Colonic mucosa (tissue), 4 donors: ENCODE measurements around the gene FCRL6. TPM values are rescaled to one million over a fixed set of nuclear protein-coding genes. Genes with fewer than 3 reads are reported as not detected.

Experiments used
- DNase-seq: peaks from one replicate; pipeline ENCODE4 v3.0.0-alpha.2; 2020
- H3K27ac ChIP-seq: fragments of 200-600 bp; one replicate; pipeline ENCODE4 v1.8.0; 2021
- H3K27me3 ChIP-seq: fragments of 200-600 bp; one replicate; pipeline ENCODE4 v1.8.0; 2021
- H3K36me3 ChIP-seq: fragments of 200-600 bp; one replicate; pipeline ENCODE4 v1.8.0; 2021
- H3K4me1 ChIP-seq: fragments of 200-600 bp; one replicate; pipeline ENCODE4 v1.8.0; 2021; ENCODE audit warnings: mild to moderate bottlenecking
- H3K4me3 ChIP-seq: fragments of 200-600 bp; one replicate; pipeline ENCODE4 v1.8.0; 2021
- H3K9ac ChIP-seq, 2 donors: one replicate each; pipeline ENCODE4 v1.7.0; 2013; ENCODE audit warnings: control low read depth in 2 of 2, low read depth in 2 of 2, low read length in 2 of 2
- H3K9me3 ChIP-seq: fragments of 200-600 bp; one replicate; pipeline ENCODE4 v1.8.0; 2021
- CTCF ChIP-seq: fragments of 200-600 bp; IDR thresholded peaks from one replicate; pipeline ENCODE4 v1.8.0; 2022; ENCODE audit warnings: antibody characterized with exemption, mild to moderate bottlenecking
- intact Hi-C: fragments of 100-400 bp; cut with DNase I; formaldehyde crosslinking; loops from one replicate; pipeline ENCODE4 v1.14.1; 2022
- total RNA-seq, 2 donors: library from RNA; stranded (reverse); fragmentation: NEBNext Ultra II Directional in 1 of 2; extraction: Animal tissue kit (Norgen Biotek cat#: 25700) in 1 of 2; gene quantifications; one replicate each; pipeline ENCODE4 v1.2.1, GENCODE V29; 2021
- donor health status: healthy.
- donor health status: DM: no; HTN: no; CAD: no.
- donor health status: DM: no; HTN: no; CAD: no.

FCRL6 gene
- total RNA-seq, 2 donors from 2014 or later = not detected

- intact Hi-C loops = no loop called here
- no peaks in the 10 kb centered on the region for H3K27me3 ChIP-seq
- H3K36me3 ChIP-seq = no peaks in the 10 kb centered on the region
- no peak overlapping the region for H3K4me3 ChIP-seq
- no peak for TF ChIP-seq CTCF
- no peaks in the 10 kb centered on the region for H3K4me1 ChIP-seq
- DNase-seq = no peak
- H3K9me3 ChIP-seq = no peaks in the 10 kb centered on the region
- no peak overlapping the region for H3K9ac ChIP-seq
- no peak overlapping the region for H3K27ac ChIP-seq
These were observed 49.2 kb downstream of the FCRL6 start for GRCh38 chr1:159851407-159851806.

DNA sequence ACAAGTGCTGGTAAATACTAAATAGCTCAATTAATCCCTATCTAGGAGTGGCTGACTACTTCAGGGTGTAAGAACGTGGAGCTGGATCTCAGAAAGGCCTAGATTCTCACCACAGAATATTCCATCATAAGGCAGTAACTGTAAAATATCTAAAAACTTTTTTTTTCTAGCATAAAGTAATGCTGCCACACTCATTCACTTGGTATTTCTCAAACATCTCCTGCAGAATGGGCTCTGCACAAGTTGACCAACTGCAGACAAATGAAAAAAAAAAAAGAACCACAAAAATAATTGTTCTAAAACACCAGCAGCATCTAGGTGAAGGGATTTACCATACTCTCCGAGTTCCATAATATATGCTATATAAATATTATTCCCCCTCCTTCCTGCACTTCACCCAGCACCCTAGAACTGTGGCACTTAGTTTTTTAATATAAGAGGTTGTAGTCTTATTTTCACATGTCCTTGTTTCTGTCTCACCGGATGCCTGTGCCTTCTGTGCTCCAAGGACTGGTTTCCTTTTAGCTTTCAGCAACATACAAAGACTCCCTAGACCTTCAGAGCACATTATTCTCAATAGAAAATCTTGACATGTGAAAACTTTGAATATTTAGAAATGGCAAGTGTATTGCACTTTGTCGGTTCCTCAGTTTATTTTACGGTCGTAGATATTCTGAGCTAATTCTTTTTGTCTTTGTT is 51.4 kb downstream of the FCRL6 start:
- Histone ChIP-seq H3K9ac (peak overlapping the region in 1 of 2 donors; percentile 78), H3K4me1 (no peaks in the 10 kb centered on the region), H3K4me3 (peak overlapping the region; percentile 78), H3K9me3 (no peaks in the 10 kb centered on the region), H3K36me3 (no peaks in the 10 kb centered on the region), H3K27ac (peak overlapping the region; percentile 94), H3K27me3 (no peaks in the 10 kb centered on the region)
- intact Hi-C loops = no loop called here
- TF ChIP-seq CTCF = no peak
- no peak for DNase-seq

- Histone ChIP-seq H3K36me3 (no peaks in the 10 kb centered on the region), H3K27me3 (no peaks in the 10 kb centered on the region), H3K4me1 (no peaks in the 10 kb centered on the region), H3K27ac (peak overlapping the region; percentile 94), H3K4me3 (peak overlapping the region; percentile 78), H3K9ac (peak overlapping the region; percentile 78 to 80), H3K9me3 (no peaks in the 10 kb centered on the region)
- DNase-seq = peak; percentile 90
- TF ChIP-seq CTCF = no peak
- intact Hi-C loops = no loop called here
These were observed 52.0 kb downstream of the FCRL6 start for GRCh38 chr1:159854116-159854692.

DNA sequence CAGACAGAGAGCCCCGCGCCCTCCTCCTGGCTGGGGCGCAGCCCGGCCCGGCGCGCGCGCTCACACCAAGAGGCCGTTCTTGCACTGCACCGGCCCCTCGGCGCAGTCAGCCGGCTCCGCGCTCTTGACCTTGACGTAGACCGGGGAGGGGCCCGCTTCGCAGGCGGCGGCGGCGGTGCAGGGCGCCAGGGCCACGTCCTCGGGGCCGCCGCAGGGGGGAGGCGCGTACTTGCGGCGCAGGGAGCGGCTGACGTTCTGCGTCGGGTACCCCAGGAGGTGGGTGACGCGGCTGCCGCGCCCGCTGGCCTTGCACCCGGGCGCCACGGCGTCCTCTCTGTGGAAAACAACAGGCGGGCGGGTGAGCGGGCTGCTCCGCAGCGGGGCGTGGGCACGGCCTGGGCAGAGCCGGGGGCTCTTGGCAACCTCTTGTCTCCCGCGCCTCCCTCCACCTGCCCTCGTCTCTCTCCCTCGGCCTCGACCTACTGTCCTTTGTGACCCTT is 52.6 kb downstream of the FCRL6 start:
- Histone ChIP-seq H3K9ac (peak overlapping the region; percentile 78 to 80), H3K27me3 (no peaks in the 10 kb centered on the region), H3K4me1 (no peaks in the 10 kb centered on the region), H3K9me3 (no peaks in the 10 kb centered on the region), H3K36me3 (no peaks in the 10 kb centered on the region), H3K27ac (peak overlapping the region; percentile 94), H3K4me3 (peak overlapping the region; percentile 78)
- intact Hi-C loops = no loop called here
- DNase-seq = peak; percentile 87
- no peak for TF ChIP-seq CTCF

DNA sequence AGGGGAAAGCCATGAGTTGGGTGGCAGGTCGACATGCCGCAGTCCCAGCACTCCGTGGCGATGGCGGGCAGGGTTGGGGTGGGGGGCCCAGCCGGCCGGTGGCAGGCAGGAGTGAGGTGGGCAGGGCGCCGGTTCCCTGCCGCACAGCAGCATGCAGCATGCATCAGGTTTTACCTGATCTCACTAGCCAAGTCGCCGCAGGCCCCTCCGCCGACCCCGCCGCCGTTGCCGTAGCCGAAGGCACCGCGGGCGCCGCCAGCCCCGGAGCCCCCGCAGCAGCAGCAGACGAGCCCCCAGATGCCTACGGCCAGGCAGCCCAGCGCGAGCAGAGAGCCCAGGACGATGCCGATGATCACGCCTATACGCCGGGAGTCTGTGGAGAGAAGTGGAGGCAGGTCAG is 53.5 kb downstream of the FCRL6 start:
- no peak for TF ChIP-seq CTCF
- Histone ChIP-seq H3K9ac (peak overlapping the region in 1 of 2 donors; percentile 13), H3K4me3 (no peak overlapping the region), H3K27ac (no peak overlapping the region), H3K36me3 (no peaks in the 10 kb centered on the region), H3K9me3 (no peaks in the 10 kb centered on the region), H3K4me1 (no peaks in the 10 kb centered on the region), H3K27me3 (no peaks in the 10 kb centered on the region)
- no peak for DNase-seq
- intact Hi-C loops = no loop called here
